ENCODE measurements around the gene LGALS12.
"Not testable (repeated sequence)": the region's sequence is repeated elsewhere in the genome, so short reads cannot be mapped to it uniquely, and the experiment has no call there.

LGALS12 gene

DNA sequence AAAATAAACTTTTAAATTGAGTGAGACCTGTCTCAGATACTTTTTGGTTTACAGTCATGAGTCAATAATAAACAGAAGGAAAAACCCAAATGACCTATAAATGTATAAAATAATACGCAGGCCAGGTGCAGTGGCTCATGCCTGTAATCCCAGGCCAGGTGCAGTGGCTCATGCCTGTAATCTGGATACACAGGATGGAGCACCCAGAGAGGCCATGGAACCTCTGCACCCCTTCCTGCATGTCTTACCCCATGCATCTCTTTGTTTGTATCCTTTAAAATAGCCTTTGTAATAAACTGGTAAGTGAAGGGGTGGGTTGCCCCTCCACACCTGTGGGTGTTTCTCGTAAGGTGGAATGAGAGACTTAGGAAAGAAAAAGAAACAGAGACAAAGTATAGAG is 21.8 kb downstream of the LGALS12 start:
- H3K4me3 ChIP-seq (ENCODE audit: insufficient read depth, low read length, poor library complexity, severe bottlenecking), result no peak overlapping the region
- H3K27me3 ChIP-seq (ENCODE audit: low read length), result no peaks in the 10 kb centered on the region
- no peaks in the 10 kb centered on the region for H3K9me3 ChIP-seq (ENCODE audit: insufficient read depth, low read length)
- H2AFZ ChIP-seq (ENCODE audit: low read depth, low read length, severe bottlenecking), result no peak overlapping the region
- no peaks in the 10 kb centered on the region for H3F3A ChIP-seq (ENCODE audit: insufficient read depth)
- no peak overlapping the region for H3K27ac ChIP-seq (ENCODE audit: low read depth, low read length)
- no peak overlapping the region for H3K9ac ChIP-seq (ENCODE audit: low read length)
- H4K20me1 ChIP-seq (ENCODE audit: low read depth, low read length), result no peaks in the 10 kb centered on the region
- H3K36me3 ChIP-seq (ENCODE audit: low read length), result no peaks in the 10 kb centered on the region
- no peaks in the 10 kb centered on the region for H3K79me2 ChIP-seq (ENCODE audit: insufficient read depth, low read length)
- no peak overlapping the region for H3K4me2 ChIP-seq (ENCODE audit: low read depth, low read length, poor library complexity, severe bottlenecking)
- H3K9me2 ChIP-seq (replicated peaks; ENCODE audit: insufficient read depth, low read length), result no peaks in the 10 kb centered on the region
- TF ChIP-seq EZH2phosphoT487 (conservative IDR thresholded peaks at IDR 0.05; ENCODE audit: low read length), result no peak
- TF ChIP-seq, protein P1, sequence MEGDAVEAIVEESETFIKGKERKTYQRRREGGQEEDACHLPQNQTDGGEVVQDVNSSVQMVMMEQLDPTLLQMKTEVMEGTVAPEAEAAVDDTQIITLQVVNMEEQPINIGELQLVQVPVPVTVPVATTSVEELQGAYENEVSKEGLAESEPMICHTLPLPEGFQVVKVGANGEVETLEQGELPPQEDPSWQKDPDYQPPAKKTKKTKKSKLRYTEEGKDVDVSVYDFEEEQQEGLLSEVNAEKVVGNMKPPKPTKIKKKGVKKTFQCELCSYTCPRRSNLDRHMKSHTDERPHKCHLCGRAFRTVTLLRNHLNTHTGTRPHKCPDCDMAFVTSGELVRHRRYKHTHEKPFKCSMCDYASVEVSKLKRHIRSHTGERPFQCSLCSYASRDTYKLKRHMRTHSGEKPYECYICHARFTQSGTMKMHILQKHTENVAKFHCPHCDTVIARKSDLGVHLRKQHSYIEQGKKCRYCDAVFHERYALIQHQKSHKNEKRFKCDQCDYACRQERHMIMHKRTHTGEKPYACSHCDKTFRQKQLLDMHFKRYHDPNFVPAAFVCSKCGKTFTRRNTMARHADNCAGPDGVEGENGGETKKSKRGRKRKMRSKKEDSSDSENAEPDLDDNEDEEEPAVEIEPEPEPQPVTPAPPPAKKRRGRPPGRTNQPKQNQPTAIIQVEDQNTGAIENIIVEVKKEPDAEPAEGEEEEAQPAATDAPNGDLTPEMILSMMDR (IDR thresholded peaks at IDR 0.05; ENCODE audit: insufficient read depth, low read length, poor library complexity, severe bottlenecking), result no peak

DNA sequence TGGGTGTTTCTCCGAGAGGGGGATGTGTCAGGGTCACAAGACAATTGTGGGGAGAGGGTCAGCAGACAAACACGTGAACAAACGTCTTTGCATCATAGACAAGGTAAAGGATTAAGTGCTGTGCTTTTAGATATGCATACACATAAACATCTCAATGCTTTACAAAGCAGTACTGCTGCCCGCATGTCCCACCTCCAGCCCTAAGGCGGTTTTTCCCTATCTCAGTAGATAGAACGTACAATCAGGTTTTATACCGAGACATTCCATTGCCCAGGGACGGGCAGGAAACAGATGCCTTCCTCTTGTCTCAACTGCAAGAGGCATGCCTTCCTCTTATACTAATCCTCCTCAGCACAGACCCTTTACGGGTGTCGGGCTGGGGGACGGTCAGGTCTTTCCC is 22.3 kb downstream of the LGALS12 start:
- H4K20me1 ChIP-seq (ENCODE audit: low read depth, low read length); H3K9ac ChIP-seq (ENCODE audit: low read length); H3K9me2 ChIP-seq (replicated peaks; ENCODE audit: insufficient read depth, low read length); H3K27me3 ChIP-seq (ENCODE audit: low read length); H3K27ac ChIP-seq (ENCODE audit: low read depth, low read length); H3K36me3 ChIP-seq (ENCODE audit: low read length); H3K9me3 ChIP-seq (ENCODE audit: insufficient read depth, low read length); H3K4me3 ChIP-seq (ENCODE audit: insufficient read depth, low read length, poor library complexity, severe bottlenecking); H2AFZ ChIP-seq (ENCODE audit: low read depth, low read length, severe bottlenecking); H3K4me2 ChIP-seq (ENCODE audit: low read depth, low read length, poor library complexity, severe bottlenecking); H3K79me2 ChIP-seq (ENCODE audit: insufficient read depth, low read length); H3F3A ChIP-seq (ENCODE audit: insufficient read depth): not testable (repeated sequence)

DNA sequence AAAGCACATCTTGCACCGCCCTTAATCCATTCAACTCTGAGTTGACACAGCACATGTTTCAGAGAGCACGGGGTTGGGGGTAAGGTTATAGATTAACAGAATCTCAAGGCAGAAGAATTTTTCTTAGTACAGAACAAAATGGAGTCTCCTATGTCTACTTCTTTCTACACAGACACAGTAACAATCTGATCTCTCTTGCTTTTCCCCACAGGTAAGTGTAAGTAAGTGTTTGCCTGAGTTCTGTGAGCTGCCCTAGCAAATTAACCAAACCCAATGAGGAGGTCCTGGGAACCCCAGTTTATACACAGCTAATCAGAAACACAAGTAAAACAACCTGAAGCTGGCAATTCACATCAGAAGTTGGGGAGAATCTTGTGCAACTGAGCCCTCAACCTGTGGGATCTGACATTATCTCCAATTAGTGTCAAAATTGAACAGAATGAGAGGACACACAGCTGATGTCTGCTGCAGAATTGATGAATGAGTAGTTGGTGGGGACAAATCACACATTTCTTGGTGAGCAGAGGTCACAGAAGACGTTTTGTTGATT is 22.9 kb downstream of the LGALS12 start:
- H3K79me2 ChIP-seq (ENCODE audit: insufficient read depth, low read length); H3K27me3 ChIP-seq (ENCODE audit: low read length); H3K4me2 ChIP-seq (ENCODE audit: low read depth, low read length, poor library complexity, severe bottlenecking); H3K9me2 ChIP-seq (replicated peaks; ENCODE audit: insufficient read depth, low read length); H3F3A ChIP-seq (ENCODE audit: insufficient read depth); H3K4me3 ChIP-seq (ENCODE audit: insufficient read depth, low read length, poor library complexity, severe bottlenecking); H2AFZ ChIP-seq (ENCODE audit: low read depth, low read length, severe bottlenecking); H3K9ac ChIP-seq (ENCODE audit: low read length); H3K9me3 ChIP-seq (ENCODE audit: insufficient read depth, low read length); H4K20me1 ChIP-seq (ENCODE audit: low read depth, low read length); H3K27ac ChIP-seq (ENCODE audit: low read depth, low read length); H3K36me3 ChIP-seq (ENCODE audit: low read length): not testable (repeated sequence)

DNA sequence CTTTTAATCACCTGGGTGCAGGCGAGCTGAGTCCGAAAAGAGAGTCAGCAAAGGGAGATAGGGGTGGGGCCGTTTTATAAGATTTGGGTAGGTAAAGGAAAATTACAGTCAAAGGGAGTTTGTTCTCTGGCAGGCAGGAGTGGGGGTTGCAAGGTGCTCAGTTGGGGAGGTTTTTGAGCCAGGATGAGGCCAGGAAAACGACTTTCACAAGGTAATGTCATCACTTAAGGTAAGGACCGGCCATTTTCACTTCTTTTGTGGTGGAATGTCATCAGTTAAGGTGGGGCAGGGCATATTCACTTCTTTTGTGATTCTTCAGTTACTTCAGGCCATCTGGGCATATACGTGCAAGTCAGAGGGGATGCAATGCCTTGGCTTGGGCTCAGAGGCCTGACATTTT is 23.5 kb downstream of the LGALS12 start:
- not testable (repeated sequence) for H3K79me2 ChIP-seq (ENCODE audit: insufficient read depth, low read length); H4K20me1 ChIP-seq (ENCODE audit: low read depth, low read length); H3K27ac ChIP-seq (ENCODE audit: low read depth, low read length); H3K9me3 ChIP-seq (ENCODE audit: insufficient read depth, low read length); H2AFZ ChIP-seq (ENCODE audit: low read depth, low read length, severe bottlenecking); H3F3A ChIP-seq (ENCODE audit: insufficient read depth); H3K9me2 ChIP-seq (replicated peaks; ENCODE audit: insufficient read depth, low read length); H3K4me3 ChIP-seq (ENCODE audit: insufficient read depth, low read length, poor library complexity, severe bottlenecking); H3K4me2 ChIP-seq (ENCODE audit: low read depth, low read length, poor library complexity, severe bottlenecking); H3K36me3 ChIP-seq (ENCODE audit: low read length); H3K27me3 ChIP-seq (ENCODE audit: low read length); H3K9ac ChIP-seq (ENCODE audit: low read length)

DNA sequence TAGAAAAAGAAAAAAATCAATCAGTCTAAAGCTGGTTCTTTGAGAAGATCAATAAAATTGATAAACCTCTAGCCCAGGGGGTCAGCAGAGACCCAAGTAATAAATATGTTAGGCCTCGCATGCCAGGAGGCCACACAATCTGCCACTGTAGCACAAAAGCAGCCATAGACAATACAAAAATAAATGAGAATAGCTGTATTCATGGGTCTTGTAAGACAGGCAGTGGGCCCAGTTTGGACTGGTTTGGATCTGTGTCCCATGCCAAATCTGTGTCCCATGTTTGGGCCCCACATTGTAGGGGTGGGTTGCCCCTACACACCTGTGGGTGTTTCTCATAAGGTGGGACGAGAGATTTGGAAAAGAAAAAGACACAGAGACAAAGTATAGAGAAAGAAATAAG is 24.1 kb downstream of the LGALS12 start:
- Histone ChIP-seq H2AFZ (ENCODE audit: low read depth, low read length, severe bottlenecking) (no peak overlapping the region), H3K9me3 (ENCODE audit: insufficient read depth, low read length) (no peaks in the 10 kb centered on the region), H4K20me1 (ENCODE audit: low read depth, low read length) (no peaks in the 10 kb centered on the region), H3K79me2 (ENCODE audit: insufficient read depth, low read length) (no peaks in the 10 kb centered on the region), H3K27ac (ENCODE audit: low read depth, low read length) (no peak overlapping the region), H3K9ac (ENCODE audit: low read length) (no peak overlapping the region), H3K4me2 (ENCODE audit: low read depth, low read length, poor library complexity, severe bottlenecking) (no peak overlapping the region), H3K4me3 (ENCODE audit: insufficient read depth, low read length, poor library complexity, severe bottlenecking) (no peak overlapping the region), H3F3A (ENCODE audit: insufficient read depth) (no peaks in the 10 kb centered on the region), H3K9me2 (replicated peaks; ENCODE audit: insufficient read depth, low read length) (no peaks in the 10 kb centered on the region), H3K27me3 (ENCODE audit: low read length) (no peaks in the 10 kb centered on the region), H3K36me3 (ENCODE audit: low read length) (no peaks in the 10 kb centered on the region)
- no peak for TF ChIP-seq EZH2phosphoT487 (conservative IDR thresholded peaks at IDR 0.05; ENCODE audit: low read length)
- TF ChIP-seq, protein P1 (IDR thresholded peaks at IDR 0.05; ENCODE audit: insufficient read depth, low read length, poor library complexity, severe bottlenecking), result no peak

DNA sequence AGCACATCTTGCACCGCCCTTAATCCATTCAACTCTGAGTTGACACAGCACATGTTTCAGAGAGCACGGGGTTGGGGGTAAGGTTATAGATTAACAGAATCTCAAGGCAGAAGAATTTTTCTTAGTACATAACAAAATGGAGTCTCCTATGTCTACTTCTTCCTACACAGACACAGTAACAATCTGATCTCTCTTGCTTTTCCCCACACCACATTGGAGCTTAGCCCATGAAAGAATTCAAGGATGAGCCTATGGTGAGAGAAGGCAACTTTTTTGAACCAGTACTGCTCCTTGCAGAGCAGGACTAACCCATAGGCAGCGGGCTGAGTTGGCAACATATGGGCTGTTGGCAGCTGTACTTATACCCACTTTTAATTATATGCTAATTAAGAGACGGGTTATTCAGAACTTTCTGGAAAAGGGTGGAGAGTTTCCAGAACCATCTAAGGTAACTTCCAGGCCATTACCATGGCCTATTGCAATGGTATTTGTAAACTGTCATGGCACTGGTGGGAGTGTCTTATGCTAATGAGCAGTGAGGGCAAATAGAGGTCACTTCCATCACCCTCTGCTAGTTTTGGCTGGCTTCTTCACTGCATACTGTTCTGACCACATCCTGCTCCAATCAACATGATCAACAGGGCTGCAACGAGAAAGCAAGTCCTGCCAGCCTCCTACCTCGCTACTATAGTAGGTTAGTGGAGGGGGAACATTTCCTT is 25.3 kb downstream of the LGALS12 start:
- not testable (repeated sequence) for H3K4me2 ChIP-seq (ENCODE audit: low read depth, low read length, poor library complexity, severe bottlenecking)

More for the DNA sequence above, 25.3 kb downstream of the LGALS12 start:
- not testable (repeated sequence) for H3K27me3 ChIP-seq (ENCODE audit: low read length); H3K36me3 ChIP-seq (ENCODE audit: low read length); H4K20me1 ChIP-seq (ENCODE audit: low read depth, low read length); H2AFZ ChIP-seq (ENCODE audit: low read depth, low read length, severe bottlenecking); H3K9me2 ChIP-seq (replicated peaks; ENCODE audit: insufficient read depth, low read length); H3K27ac ChIP-seq (ENCODE audit: low read depth, low read length); H3K79me2 ChIP-seq (ENCODE audit: insufficient read depth, low read length); H3K9ac ChIP-seq (ENCODE audit: low read length); H3K4me3 ChIP-seq (ENCODE audit: insufficient read depth, low read length, poor library complexity, severe bottlenecking); H3K9me3 ChIP-seq (ENCODE audit: insufficient read depth, low read length); H3F3A ChIP-seq (ENCODE audit: insufficient read depth)

Measured in SU-DHL-6 (cell line).